Breast epithelium (tissue), 4 donors: Measurements from ENCODE around the gene GPER1. TPM values are rescaled to one million over a fixed set of nuclear protein-coding genes. Genes with fewer than 3 reads are reported as not detected.

Experiments
- DNase-seq, 2 donors: peaks; one replicate each; pipeline ENCODE4 v3.0.0-alpha.2; 2019; ENCODE audit warnings: low spot score in 2 of 2
- H3K27ac ChIP-seq, 2 donors: fragments of 200-600 bp; sonication (generic) in 1 of 2; one replicate each; pipeline ENCODE4 v1.5.1; 2016 to 2019; ENCODE audit warnings: mild to moderate bottlenecking in 1 of 2
- H3K27me3 ChIP-seq, 2 donors: fragments of 200-600 bp; sonication (generic) in 1 of 2; one replicate each; pipeline versions ENCODE4 v1.5.1 to v1.6.0; 2017 to 2019; ENCODE audit warnings: control low read depth in 1 of 2, mild to moderate bottlenecking in 1 of 2
- H3K36me3 ChIP-seq: fragments of 200-600 bp; one replicate; pipeline ENCODE4 v1.5.1; 2019
- H3K4me1 ChIP-seq, 2 donors: fragments of 200-600 bp; sonication (generic); one replicate each; pipeline ENCODE4 v1.5.1; 2016 to 2019; ENCODE audit warnings: control low read depth in 1 of 2
- H3K4me3 ChIP-seq, 3 donors: fragments of 200-600 bp; sonication (generic); 1 replicate in 2 of 3; 2 replicates in 1 of 3; pipeline ENCODE4 v1.5.1; 2016 to 2019; ENCODE audit warnings: mild to moderate bottlenecking in 3 of 3, moderate library complexity in 2 of 3
- H3K9me3 ChIP-seq, 2 donors: fragments of 200-600 bp; sonication (generic) in 1 of 2; one replicate each; pipeline ENCODE4 v1.5.1; 2016 to 2019; ENCODE audit warnings: control low read depth in 1 of 2
- POLR2A ChIP-seq: fragments of 450-650 bp; IDR thresholded peaks from one replicate; pipeline ENCODE4 v1.6.1; 2016; ENCODE audit warnings: antibody characterized with exemption, mild to moderate bottlenecking, moderate library complexity
- POLR2AphosphoS5 ChIP-seq, 3 donors: sonication (generic); formaldehyde crosslinking; IDR thresholded peaks; one replicate each; pipeline ENCODE4 v1.6.1; 2017; ENCODE audit warnings: antibody characterized with exemption in 3 of 3
- intact Hi-C: fragments of 100-400 bp; cut with DNase I; formaldehyde crosslinking; loops from one replicate; pipeline ENCODE4 v1.15.1; 2023; ENCODE audit warnings: low total_unique reads
- total RNA-seq, 3 donors: library from RNA; depleted of rRNA; stranded (reverse); fragments of >200 nt; gene quantifications; one replicate each; pipeline ENCODE4 v1.1.0, GENCODE V29; 2016
- TF ChIP-seq, protein P1 (sequence below), 3 donors: fragments of 450-650 bp; IDR thresholded peaks; one replicate each; pipeline ENCODE4 v1.5.1; 2016 to 2017; ENCODE audit warnings: antibody characterized with exemption in 3 of 3, mild to moderate bottlenecking in 3 of 3, moderate library complexity in 3 of 3

GPER1 gene
- total RNA-seq, 3 donors from 2014 or later, result 2.6 to 3.3 (median 3.2) TPM

GRCh38 chr7:1062296-1063294 is 25.3 kb upstream of the GPER1 start:
- TF ChIP-seq, protein P1, sequence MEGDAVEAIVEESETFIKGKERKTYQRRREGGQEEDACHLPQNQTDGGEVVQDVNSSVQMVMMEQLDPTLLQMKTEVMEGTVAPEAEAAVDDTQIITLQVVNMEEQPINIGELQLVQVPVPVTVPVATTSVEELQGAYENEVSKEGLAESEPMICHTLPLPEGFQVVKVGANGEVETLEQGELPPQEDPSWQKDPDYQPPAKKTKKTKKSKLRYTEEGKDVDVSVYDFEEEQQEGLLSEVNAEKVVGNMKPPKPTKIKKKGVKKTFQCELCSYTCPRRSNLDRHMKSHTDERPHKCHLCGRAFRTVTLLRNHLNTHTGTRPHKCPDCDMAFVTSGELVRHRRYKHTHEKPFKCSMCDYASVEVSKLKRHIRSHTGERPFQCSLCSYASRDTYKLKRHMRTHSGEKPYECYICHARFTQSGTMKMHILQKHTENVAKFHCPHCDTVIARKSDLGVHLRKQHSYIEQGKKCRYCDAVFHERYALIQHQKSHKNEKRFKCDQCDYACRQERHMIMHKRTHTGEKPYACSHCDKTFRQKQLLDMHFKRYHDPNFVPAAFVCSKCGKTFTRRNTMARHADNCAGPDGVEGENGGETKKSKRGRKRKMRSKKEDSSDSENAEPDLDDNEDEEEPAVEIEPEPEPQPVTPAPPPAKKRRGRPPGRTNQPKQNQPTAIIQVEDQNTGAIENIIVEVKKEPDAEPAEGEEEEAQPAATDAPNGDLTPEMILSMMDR (IDR thresholded peaks at IDR 0.05), result no peak
- no peak for TF ChIP-seq POLR2AphosphoS5 (IDR thresholded peaks at IDR 0.05)
- Histone ChIP-seq H3K27ac (no peak overlapping the region), H3K36me3 (no peaks in the 10 kb centered on the region), H3K9me3 (no peaks in the 10 kb centered on the region), H3K27me3 (no peaks in the 10 kb centered on the region), H3K4me3 (no peak overlapping the region), H3K4me1 (no peaks in the 10 kb centered on the region)
- no peak for DNase-seq
- intact Hi-C loops, result no loop called here

DNA sequence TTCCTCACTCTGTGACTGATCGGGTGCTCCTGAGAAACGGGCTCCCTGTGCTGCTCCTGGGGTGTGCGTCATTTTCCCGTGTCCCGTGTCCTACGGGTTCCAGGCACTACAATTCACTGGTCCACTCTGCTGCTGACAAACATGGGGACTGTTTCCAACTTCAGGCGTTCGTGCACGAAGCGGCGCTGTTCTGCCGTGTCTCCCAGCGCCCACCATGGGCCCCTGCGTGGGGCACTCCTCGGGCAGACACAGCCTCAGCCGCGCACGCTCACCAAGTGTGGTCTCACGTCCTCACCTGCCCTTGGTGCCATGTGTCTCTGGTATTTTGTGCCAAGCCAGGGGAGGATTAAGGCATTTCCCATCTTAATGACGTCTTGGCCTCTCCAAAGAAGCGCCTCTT is 24.6 kb upstream of the GPER1 start:
- H3K4me3 ChIP-seq, result no peak overlapping the region

GRCh38 chr7:1064581-1064980 is 23.3 kb upstream of the GPER1 start:
- no peak for DNase-seq
- Histone ChIP-seq H3K27ac (no peak overlapping the region), H3K4me3 (no peak overlapping the region), H3K27me3 (no peaks in the 10 kb centered on the region), H3K9me3 (no peaks in the 10 kb centered on the region), H3K36me3 (no peaks in the 10 kb centered on the region), H3K4me1 (no peaks in the 10 kb centered on the region)
- no peak for TF ChIP-seq POLR2A
- TF ChIP-seq, protein P1 (IDR thresholded peaks at IDR 0.05), result no peak
- TF ChIP-seq POLR2AphosphoS5 (IDR thresholded peaks at IDR 0.05), result no peak
- intact Hi-C loops, result no loop called here

More for the DNA sequence above, 24.6 kb upstream of the GPER1 start:
- intact Hi-C loops, result no loop called here
- no peak overlapping the region for H3K27ac ChIP-seq
- TF ChIP-seq POLR2A (no peak), POLR2AphosphoS5 (IDR thresholded peaks at IDR 0.05) (no peak)
- TF ChIP-seq, protein P1 (IDR thresholded peaks at IDR 0.05), result no peak
- H3K36me3 ChIP-seq, result no peaks in the 10 kb centered on the region
- H3K27me3 ChIP-seq, result no peaks in the 10 kb centered on the region
- no peak for DNase-seq
- H3K9me3 ChIP-seq, result no peaks in the 10 kb centered on the region
- H3K4me1 ChIP-seq, result no peaks in the 10 kb centered on the region

- no peaks in the 10 kb centered on the region for H3K27me3 ChIP-seq
- H3K36me3 ChIP-seq, result no peaks in the 10 kb centered on the region
- peak overlapping the region in 2 of 3 donors; percentile 15 to 35 for H3K4me3 ChIP-seq
- H3K4me1 ChIP-seq, result no peaks in the 10 kb centered on the region
- DNase-seq, result no peak
- no peaks in the 10 kb centered on the region for H3K9me3 ChIP-seq
- no peak overlapping the region for H3K27ac ChIP-seq
- TF ChIP-seq POLR2A (no peak), POLR2AphosphoS5 (IDR thresholded peaks at IDR 0.05) (no peak)
- TF ChIP-seq, protein P1 (IDR thresholded peaks at IDR 0.05), result no peak
- intact Hi-C loops, result loop anchor here (5.0 kb wide), 1 partner anchor 68 kb away; no protein-coding TSS in a partner anchor
These were observed 22.7 kb upstream of the GPER1 start for GRCh38 chr7:1065263-1065584.

- H3K9me3 ChIP-seq, result no peaks in the 10 kb centered on the region
- H3K36me3 ChIP-seq, result no peaks in the 10 kb centered on the region
- TF ChIP-seq, protein P1 (IDR thresholded peaks at IDR 0.05), result peak; percentile 67 to 96 (median 95)
- TF ChIP-seq POLR2AphosphoS5 (IDR thresholded peaks at IDR 0.05), result peak in 1 of 3 donors; percentile 8
- TF ChIP-seq POLR2A, result no peak
- no peak overlapping the region for H3K27ac ChIP-seq
- peak overlapping the region in 2 of 3 donors; percentile 15 to 35 for H3K4me3 ChIP-seq
- intact Hi-C loops, result loop anchor here (5.0 kb wide), 1 partner anchor 68 kb away; no protein-coding TSS in a partner anchor
- H3K27me3 ChIP-seq, result no peaks in the 10 kb centered on the region
- H3K4me1 ChIP-seq, result no peaks in the 10 kb centered on the region
- peak; percentile 59 to 83 for DNase-seq
These were observed 22.2 kb upstream of the GPER1 start for GRCh38 chr7:1065585-1066241.
